Measurements from ENCODE around the gene AKAP6.

DNA sequence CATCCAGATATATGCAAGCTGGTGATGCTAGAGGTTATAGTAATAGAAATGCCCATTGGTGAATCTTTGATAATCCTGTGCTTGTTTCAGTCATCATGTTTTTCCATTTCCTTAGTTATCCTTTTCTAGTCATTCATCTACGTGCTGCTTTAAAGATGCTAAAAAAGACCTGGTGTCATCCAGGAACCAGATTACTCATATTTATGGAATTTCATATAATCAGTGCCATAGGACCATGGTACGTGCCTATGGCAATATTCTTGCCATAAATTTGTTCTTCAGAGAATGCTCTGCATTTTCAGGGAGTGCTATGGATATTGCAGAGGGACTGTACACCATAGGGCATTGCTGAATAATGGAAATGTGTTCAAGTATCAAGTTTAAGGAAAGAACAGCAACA, 267.3 kb downstream of the AKAP6 start:
- TF ChIP-seq, protein P1, sequence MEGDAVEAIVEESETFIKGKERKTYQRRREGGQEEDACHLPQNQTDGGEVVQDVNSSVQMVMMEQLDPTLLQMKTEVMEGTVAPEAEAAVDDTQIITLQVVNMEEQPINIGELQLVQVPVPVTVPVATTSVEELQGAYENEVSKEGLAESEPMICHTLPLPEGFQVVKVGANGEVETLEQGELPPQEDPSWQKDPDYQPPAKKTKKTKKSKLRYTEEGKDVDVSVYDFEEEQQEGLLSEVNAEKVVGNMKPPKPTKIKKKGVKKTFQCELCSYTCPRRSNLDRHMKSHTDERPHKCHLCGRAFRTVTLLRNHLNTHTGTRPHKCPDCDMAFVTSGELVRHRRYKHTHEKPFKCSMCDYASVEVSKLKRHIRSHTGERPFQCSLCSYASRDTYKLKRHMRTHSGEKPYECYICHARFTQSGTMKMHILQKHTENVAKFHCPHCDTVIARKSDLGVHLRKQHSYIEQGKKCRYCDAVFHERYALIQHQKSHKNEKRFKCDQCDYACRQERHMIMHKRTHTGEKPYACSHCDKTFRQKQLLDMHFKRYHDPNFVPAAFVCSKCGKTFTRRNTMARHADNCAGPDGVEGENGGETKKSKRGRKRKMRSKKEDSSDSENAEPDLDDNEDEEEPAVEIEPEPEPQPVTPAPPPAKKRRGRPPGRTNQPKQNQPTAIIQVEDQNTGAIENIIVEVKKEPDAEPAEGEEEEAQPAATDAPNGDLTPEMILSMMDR (IDR thresholded peaks at IDR 0.05), result no peak
- no peak for TF ChIP-seq POLR2A (IDR thresholded peaks at IDR 0.05)
- TF ChIP-seq POLR2AphosphoS5 (IDR thresholded peaks at IDR 0.05), result no peak
